Breast epithelium (tissue), 4 donors: ENCODE data around the gene TMEM176B. TPM values are rescaled to one million over a fixed set of nuclear protein-coding genes. Genes with fewer than 3 reads are reported as not detected.

Source experiments
- DNase-seq, 2 donors: peaks; one replicate each; pipeline ENCODE4 v3.0.0-alpha.2; 2019; ENCODE audit warnings: low spot score in 2 of 2
- H3K27ac ChIP-seq, 2 donors: fragments of 200-600 bp; sonication (generic) in 1 of 2; one replicate each; pipeline ENCODE4 v1.5.1; 2016 to 2019; ENCODE audit warnings: mild to moderate bottlenecking in 1 of 2
- H3K27me3 ChIP-seq, 2 donors: fragments of 200-600 bp; sonication (generic) in 1 of 2; one replicate each; pipeline versions ENCODE4 v1.5.1 to v1.6.0; 2017 to 2019; ENCODE audit warnings: control low read depth in 1 of 2, mild to moderate bottlenecking in 1 of 2
- H3K36me3 ChIP-seq: fragments of 200-600 bp; one replicate; pipeline ENCODE4 v1.5.1; 2019
- H3K4me1 ChIP-seq, 2 donors: fragments of 200-600 bp; sonication (generic); one replicate each; pipeline ENCODE4 v1.5.1; 2016 to 2019; ENCODE audit warnings: control low read depth in 1 of 2
- H3K4me3 ChIP-seq, 3 donors: fragments of 200-600 bp; sonication (generic); 1 replicate in 2 of 3; 2 replicates in 1 of 3; pipeline ENCODE4 v1.5.1; 2016 to 2019; ENCODE audit warnings: mild to moderate bottlenecking in 3 of 3, moderate library complexity in 2 of 3
- H3K9me3 ChIP-seq, 2 donors: fragments of 200-600 bp; sonication (generic) in 1 of 2; one replicate each; pipeline ENCODE4 v1.5.1; 2016 to 2019; ENCODE audit warnings: control low read depth in 1 of 2
- CTCF ChIP-seq, 3 donors: fragments of 450-650 bp; IDR thresholded peaks; one replicate each; pipeline ENCODE4 v1.5.1; 2016 to 2017; ENCODE audit warnings: antibody characterized with exemption in 3 of 3, mild to moderate bottlenecking in 3 of 3, moderate library complexity in 3 of 3
- POLR2A ChIP-seq: fragments of 450-650 bp; IDR thresholded peaks from one replicate; pipeline ENCODE4 v1.6.1; 2016; ENCODE audit warnings: antibody characterized with exemption, mild to moderate bottlenecking, moderate library complexity
- POLR2AphosphoS5 ChIP-seq, 3 donors: sonication (generic); formaldehyde crosslinking; IDR thresholded peaks; one replicate each; pipeline ENCODE4 v1.6.1; 2017; ENCODE audit warnings: antibody characterized with exemption in 3 of 3
- intact Hi-C: fragments of 100-400 bp; cut with DNase I; formaldehyde crosslinking; loops from one replicate; pipeline ENCODE4 v1.15.1; 2023; ENCODE audit warnings: low total_unique reads
- total RNA-seq, 3 donors: library from RNA; depleted of rRNA; stranded (reverse); fragments of >200 nt; gene quantifications; one replicate each; pipeline ENCODE4 v1.1.0, GENCODE V29; 2016

The TMEM176B gene
- total RNA-seq, 3 donors from 2014 or later: 49.1 to 105 (median 75.5) TPM

DNA sequence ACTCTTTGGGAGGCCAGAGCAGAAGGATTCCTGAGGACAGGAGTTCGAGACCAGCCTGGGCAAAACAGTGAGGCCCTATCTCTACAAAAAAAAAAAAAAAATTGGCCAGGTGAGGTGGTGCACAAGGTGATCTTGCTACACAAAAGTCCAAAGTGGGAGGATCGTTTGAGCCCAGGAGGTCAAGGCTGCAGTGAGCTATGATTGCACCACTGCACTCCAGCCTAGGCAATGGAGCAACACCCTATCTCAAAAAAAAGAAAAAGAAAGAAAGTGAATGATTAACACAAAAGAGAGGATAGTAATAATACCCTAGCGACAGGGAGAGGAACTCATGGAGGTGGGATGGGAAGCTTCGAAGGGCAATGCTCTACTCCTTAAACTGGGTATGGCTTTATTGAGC, 30.4 kb downstream of the TMEM176B start:
- Histone ChIP-seq H3K36me3 (no peaks in the 10 kb centered on the region), H3K9me3 (peaks cover 0 to 8% of the 10 kb centered on the region in 2 donors), H3K4me3 (no peak overlapping the region), H3K27ac (no peak overlapping the region), H3K27me3 (no peaks in the 10 kb centered on the region), H3K4me1 (no peaks in the 10 kb centered on the region)
- no peak for DNase-seq
- no peak for TF ChIP-seq POLR2A
- no peak for TF ChIP-seq POLR2AphosphoS5 (IDR thresholded peaks at IDR 0.05)
- no peak for TF ChIP-seq CTCF (IDR thresholded peaks at IDR 0.05)
- intact Hi-C loops: no loop called here

DNA sequence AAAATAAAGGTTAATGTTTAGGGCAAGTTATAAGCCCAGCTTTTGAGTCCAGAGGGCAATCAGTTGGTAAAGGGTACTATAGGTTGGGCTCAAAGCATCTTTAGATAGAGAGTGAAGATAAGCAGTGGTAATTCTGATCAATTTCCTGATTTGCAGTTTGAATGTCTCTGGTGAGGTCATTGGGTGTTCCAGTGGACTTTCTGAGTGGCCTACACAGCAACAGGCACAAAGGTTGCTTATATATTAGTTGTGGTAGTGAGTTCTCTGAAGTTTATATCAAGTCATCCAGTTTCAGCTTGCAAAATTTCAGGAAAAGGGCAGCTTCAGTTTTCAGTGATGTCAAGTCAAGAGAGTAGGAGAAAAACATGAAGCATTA, 33.8 kb downstream of the TMEM176B start:
- TF ChIP-seq CTCF (IDR thresholded peaks at IDR 0.05) (no peak), POLR2A (no peak), POLR2AphosphoS5 (IDR thresholded peaks at IDR 0.05) (no peak)
- intact Hi-C loops: no loop called here
- Histone ChIP-seq H3K4me1 (no peaks in the 10 kb centered on the region), H3K27me3 (no peaks in the 10 kb centered on the region), H3K4me3 (no peak overlapping the region), H3K27ac (no peak overlapping the region), H3K36me3 (no peaks in the 10 kb centered on the region), H3K9me3 (no peaks in the 10 kb centered on the region)
- no peak for DNase-seq

DNA sequence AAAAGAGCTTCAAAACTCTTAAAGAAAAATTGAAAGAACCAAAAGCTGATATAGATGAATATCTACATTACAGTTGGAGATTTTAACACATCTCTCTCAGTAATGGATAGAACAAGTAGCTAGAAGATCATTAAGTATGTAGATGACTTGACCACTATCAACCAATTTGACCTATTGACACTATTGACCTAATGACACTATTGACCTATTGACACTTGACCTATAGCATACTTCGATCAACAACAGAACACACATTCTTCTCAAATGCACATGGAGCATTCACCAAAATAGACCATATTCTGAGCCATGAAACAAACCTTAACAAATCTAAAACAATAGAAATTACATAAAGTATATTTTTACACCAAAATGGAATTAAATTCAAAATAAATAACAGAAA, 40.7 kb downstream of the TMEM176B start:
- DNase-seq: no peak
- TF ChIP-seq CTCF (IDR thresholded peaks at IDR 0.05): no peak
- TF ChIP-seq POLR2A: no peak
- no peak for TF ChIP-seq POLR2AphosphoS5 (IDR thresholded peaks at IDR 0.05)
- Histone ChIP-seq H3K4me1 (no peaks in the 10 kb centered on the region), H3K9me3 (no peaks in the 10 kb centered on the region), H3K27me3 (no peaks in the 10 kb centered on the region), H3K36me3 (no peaks in the 10 kb centered on the region), H3K27ac (no peak overlapping the region), H3K4me3 (no peak overlapping the region)
- intact Hi-C loops: no loop called here

DNA sequence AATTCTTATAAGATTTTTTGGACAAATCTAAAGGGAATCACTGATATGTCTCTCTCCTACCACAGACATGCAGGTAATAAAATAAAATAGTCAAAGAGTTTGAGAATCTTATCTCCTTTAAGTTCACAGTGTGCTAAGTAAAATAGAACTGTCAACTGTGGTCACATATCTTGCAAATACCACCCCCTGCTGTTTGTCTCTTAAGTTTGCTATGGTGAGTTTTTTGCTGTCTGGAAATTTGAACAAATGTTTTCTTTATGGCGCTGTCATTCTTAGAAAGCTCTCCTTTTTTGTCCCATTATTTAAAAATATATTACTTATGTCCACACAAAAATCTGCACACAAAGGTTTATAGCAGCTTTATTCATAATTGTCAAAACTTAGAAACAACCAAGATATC, 43.3 kb downstream of the TMEM176B start:
- H3K27me3 ChIP-seq: no peaks in the 10 kb centered on the region
- H3K4me3 ChIP-seq: no peak overlapping the region
- H3K4me1 ChIP-seq: no peaks in the 10 kb centered on the region
- no peaks in the 10 kb centered on the region for H3K9me3 ChIP-seq
- intact Hi-C loops: no loop called here
- H3K27ac ChIP-seq: no peak overlapping the region
- DNase-seq: no peak
- TF ChIP-seq POLR2A (no peak), CTCF (IDR thresholded peaks at IDR 0.05) (peak in 2 of 3 donors; percentile 11 to 14)
- no peaks in the 10 kb centered on the region for H3K36me3 ChIP-seq

GRCh38 chr7:150756166-150756565, 44.0 kb downstream of the TMEM176B start:
- Histone ChIP-seq H3K9me3 (no peaks in the 10 kb centered on the region), H3K4me3 (no peak overlapping the region), H3K4me1 (no peaks in the 10 kb centered on the region), H3K27me3 (no peaks in the 10 kb centered on the region), H3K36me3 (no peaks in the 10 kb centered on the region), H3K27ac (peak overlapping the region in 1 of 2 donors; percentile 58)
- DNase-seq: no peak
- intact Hi-C loops: no loop called here
- TF ChIP-seq CTCF (IDR thresholded peaks at IDR 0.05) (no peak), POLR2A (no peak), POLR2AphosphoS5 (IDR thresholded peaks at IDR 0.05) (no peak)
